Measurements from ENCODE around the gene NRP1.
A peak's percentile ranks its signal among the peaks of the same experiment; 100 is the strongest.

The NRP1 gene

DNA sequence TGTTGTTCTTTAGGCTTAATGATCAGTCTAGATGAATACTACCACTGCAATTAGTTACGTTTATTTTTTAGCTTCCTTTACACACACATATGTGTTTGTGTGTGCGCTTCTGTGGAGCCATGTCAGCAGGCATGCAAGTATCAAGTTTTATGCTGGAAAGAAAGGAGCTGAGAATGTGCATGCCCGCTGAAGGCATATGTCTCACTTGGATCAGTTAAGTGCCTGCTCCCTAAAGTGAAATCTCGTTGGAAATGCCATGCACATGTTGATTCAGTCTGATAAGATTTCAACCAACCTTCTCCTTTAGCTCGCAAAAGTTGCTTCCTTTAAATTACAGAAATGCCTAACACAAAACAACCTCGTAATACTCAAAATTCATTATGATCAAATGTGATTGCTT is 10.7 kb downstream of the NRP1 start:
- DNase-seq (ENCODE audit: low spot score): no peak
- H3K27ac ChIP-seq: no peak overlapping the region
- TF ChIP-seq, protein P1, sequence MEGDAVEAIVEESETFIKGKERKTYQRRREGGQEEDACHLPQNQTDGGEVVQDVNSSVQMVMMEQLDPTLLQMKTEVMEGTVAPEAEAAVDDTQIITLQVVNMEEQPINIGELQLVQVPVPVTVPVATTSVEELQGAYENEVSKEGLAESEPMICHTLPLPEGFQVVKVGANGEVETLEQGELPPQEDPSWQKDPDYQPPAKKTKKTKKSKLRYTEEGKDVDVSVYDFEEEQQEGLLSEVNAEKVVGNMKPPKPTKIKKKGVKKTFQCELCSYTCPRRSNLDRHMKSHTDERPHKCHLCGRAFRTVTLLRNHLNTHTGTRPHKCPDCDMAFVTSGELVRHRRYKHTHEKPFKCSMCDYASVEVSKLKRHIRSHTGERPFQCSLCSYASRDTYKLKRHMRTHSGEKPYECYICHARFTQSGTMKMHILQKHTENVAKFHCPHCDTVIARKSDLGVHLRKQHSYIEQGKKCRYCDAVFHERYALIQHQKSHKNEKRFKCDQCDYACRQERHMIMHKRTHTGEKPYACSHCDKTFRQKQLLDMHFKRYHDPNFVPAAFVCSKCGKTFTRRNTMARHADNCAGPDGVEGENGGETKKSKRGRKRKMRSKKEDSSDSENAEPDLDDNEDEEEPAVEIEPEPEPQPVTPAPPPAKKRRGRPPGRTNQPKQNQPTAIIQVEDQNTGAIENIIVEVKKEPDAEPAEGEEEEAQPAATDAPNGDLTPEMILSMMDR (IDR thresholded peaks at IDR 0.05): no peak
- no peak overlapping the region for H3K4me3 ChIP-seq

DNA sequence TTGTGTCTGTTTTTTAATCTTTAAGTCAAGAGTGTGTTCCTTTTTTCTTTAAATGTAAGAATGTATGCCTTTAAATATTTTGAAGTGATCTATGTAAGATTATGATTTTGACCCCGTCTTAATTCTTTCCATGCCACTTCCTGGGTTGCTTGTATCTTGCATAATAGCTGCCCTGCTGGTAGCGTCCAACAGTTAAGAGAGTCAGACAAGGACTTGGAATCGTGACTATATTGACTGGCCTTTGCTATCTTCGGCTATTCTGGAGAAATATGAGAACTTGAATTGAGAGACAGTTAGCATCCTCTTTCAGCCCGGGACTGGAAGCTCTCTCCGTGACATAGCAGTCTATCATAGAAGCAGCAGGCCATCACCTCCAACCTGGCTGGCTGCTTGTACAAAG is 13.0 kb downstream of the NRP1 start:
- TF ChIP-seq, protein P1 (IDR thresholded peaks at IDR 0.05): no peak
- H3K27ac ChIP-seq: peak overlapping the region in 1 of 2 donors; percentile 5
- DNase-seq (ENCODE audit: low spot score): no peak

DNA sequence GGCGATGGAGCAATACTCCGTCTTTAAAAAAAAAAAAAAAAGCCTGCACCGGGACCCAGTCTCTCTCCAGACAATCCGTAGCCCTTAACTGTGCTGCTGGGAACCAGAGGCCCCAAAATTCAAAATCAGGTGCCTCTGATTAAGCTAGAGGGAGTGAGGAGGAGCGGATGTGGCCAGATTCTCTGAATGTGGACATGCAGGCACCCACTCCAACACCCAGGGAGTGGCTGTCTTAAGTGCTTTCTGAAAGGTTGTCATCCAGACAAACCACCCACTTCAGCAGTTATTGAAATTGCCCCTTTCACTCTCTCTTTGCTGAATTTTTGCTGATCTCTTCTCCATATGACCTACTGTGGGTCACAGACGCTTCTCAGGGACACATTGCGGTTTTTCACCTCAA is 14.2 kb downstream of the NRP1 start:
- Histone ChIP-seq H3K4me3 (no peak overlapping the region), H3K27ac (no peak overlapping the region)
- no peak for DNase-seq (ENCODE audit: low spot score)
- TF ChIP-seq, protein P1 (IDR thresholded peaks at IDR 0.05): no peak

More for the DNA sequence above, 13.0 kb downstream of the NRP1 start:
- no peak overlapping the region for H3K4me3 ChIP-seq

DNA sequence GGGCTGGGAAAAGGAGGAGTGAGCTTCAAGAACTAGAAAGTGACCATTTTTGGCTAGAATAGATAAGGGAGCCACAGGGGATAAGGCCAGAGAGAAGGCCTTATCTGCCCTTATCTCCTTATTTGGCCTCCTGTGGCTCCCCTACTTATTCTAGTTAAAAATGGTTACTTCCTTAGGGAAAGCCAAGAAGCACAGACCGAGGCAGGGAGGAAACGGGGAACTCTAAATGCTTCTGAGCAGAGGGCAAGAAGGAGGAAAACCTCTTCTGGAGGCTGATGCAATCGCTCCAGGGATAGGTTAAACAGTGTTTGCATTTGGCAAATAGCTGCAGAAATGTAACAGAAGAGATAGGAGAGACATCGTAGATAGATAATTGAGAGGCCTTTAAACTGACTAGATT is 18.6 kb downstream of the NRP1 start:
- H3K4me3 ChIP-seq: no peak overlapping the region
- TF ChIP-seq, protein P1 (IDR thresholded peaks at IDR 0.05): no peak
- H3K27ac ChIP-seq: no peak overlapping the region
- DNase-seq (ENCODE audit: low spot score): no peak

DNA sequence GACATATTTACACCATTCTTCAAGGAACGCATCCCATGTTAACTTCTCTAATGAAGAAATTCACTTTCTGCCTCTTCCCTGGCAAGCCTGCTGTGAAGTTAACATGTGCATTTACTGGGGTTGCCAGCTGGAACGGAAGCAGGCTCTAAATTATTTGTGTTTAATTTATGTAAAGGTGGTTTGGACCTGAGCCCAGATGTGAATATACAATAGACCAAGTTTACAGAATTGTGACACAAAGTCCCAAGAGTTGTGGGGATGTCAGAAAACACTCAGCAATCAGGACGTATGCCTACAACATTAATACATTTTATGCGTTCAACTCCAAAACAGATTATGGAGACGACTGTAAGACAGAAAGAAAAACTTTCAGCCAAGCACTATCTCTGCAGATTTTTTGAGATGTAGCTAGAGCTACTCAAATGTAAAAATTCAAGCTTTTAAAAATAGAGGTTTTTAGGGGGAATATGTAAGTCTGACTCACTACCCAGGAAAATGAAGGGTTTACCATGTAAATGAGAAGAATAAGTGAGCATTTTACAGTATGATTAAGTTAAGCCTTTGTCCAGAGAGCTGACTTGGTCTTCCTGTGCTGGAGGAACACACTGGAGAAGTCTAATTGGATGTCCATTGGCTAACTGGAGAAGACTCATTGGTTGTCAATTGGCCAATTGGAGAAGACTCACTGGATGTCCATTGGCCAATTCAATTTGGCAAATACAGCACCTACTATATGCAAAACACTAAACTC is 19.5 kb downstream of the NRP1 start:
- no peak overlapping the region for H3K4me3 ChIP-seq
- no peak overlapping the region for H3K27ac ChIP-seq
- TF ChIP-seq, protein P1 (IDR thresholded peaks at IDR 0.05): no peak
- no peak for DNase-seq (ENCODE audit: low spot score)

DNA sequence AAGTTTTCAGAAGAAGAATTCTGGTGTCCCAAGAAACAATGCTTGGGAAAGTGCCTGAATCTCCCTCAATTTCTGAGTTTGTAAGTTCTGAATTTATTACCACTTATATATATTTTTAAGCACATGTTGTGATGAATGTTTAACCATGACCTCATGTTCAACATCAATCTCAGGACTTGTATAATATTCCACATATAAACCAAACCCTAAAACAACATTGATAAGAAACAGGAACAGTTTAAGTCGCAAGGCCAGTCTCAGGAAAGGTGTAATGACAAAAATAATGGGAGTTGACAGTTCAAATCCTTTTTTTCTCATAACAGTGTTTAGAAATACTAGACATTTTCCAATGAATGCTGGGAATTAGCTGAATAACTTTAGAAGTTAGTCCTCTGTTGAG is 22.8 kb downstream of the NRP1 start:
- TF ChIP-seq, protein P1 (IDR thresholded peaks at IDR 0.05): no peak

DNA sequence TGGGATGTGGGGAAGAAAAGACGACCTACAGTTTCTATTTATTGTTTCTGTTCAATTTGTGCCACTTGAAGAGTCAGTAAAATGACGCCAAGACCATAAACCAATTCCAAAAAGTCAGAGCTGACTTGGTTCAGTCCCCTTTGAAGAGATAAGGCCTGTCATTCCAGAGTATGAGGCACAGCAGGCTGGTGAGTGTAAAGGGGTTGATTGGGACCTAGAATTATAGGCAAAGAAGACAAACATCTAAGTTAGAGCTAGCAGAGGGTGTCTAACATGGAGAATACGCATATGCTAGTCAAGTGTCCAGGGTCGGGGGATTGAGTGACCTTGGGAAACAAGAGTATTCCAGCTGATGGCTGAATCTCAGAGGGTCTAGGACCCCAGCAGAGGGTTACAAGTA is 23.6 kb downstream of the NRP1 start:
- Histone ChIP-seq H3K4me3 (no peak overlapping the region), H3K27ac (no peak overlapping the region)
- TF ChIP-seq, protein P1 (IDR thresholded peaks at IDR 0.05): no peak
- DNase-seq (ENCODE audit: low spot score): no peak

More for the DNA sequence above, 22.8 kb downstream of the NRP1 start:
- H3K27ac ChIP-seq: no peak overlapping the region
- DNase-seq (ENCODE audit: low spot score): no peak
- no peak overlapping the region for H3K4me3 ChIP-seq
